ENCODE results near the gene FANCD2. TPM values are rescaled to one million over a fixed set of nuclear protein-coding genes. Genes with fewer than 3 reads are reported as not detected.
"Not testable (repeated sequence)": the region's sequence is repeated elsewhere in the genome, so short reads cannot be mapped to it uniquely, and the experiment has no call there.

FANCD2 gene
- total RNA-seq, 1 experiment from 2014 or later: 69.2 TPM

- intact Hi-C loops (cut with micrococcal nuclease; ENCODE audit: unreplicated experiment): no loop called here
- ChIA-PET CTCF (interaction anchor here (0.7 kb wide), 1 partner anchor 379 kb away, joined by 3 read pairs; no protein-coding TSS in a partner anchor), POLR2A (ENCODE audit: low non-redundant PET) (interaction anchor here (0.7 kb wide), 1 partner anchor 549 kb away, joined by 7 read pairs; no protein-coding TSS in a partner anchor)
- TF ChIP-seq CTCF (conservative IDR thresholded peaks at IDR 0.05; ENCODE audit: low read depth, low read length): no peak
- TF ChIP-seq EZH2 (IDR thresholded peaks at IDR 0.05; ENCODE audit: borderline replicate concordance, low read depth, low read length, poor library complexity, severe bottlenecking): no peak
- Histone ChIP-seq H3K4me1 (ENCODE audit: insufficient read depth, low read length, poor library complexity, severe bottlenecking) (no peaks in the 10 kb centered on the region), H3K36me3 (ENCODE audit: insufficient read depth, low read length, poor library complexity, severe bottlenecking) (peaks cover 23% of the 10 kb centered on the region), H3K9me3 (ENCODE audit: low read depth, low read length, poor library complexity, severe bottlenecking) (no peaks in the 10 kb centered on the region), H3K27ac (ENCODE audit: low read depth, low read length, poor library complexity, severe bottlenecking) (no peak overlapping the region), H3K27me3 (replicated peaks; ENCODE audit: insufficient read depth, low read depth, low read length, poor library complexity) (no peaks in the 10 kb centered on the region), H3K4me3 (ENCODE audit: low read depth, low read length, poor library complexity, severe bottlenecking) (no peak overlapping the region)
- DNase-seq (ENCODE audit: low spot score): no peak
- BruUV-seq (replicated peaks): no TSS peak
These were observed 96.5 kb downstream of the FANCD2 start for GRCh38 chr3:10122724-10123123.

- CTCF ChIA-PET: interaction anchor here (0.6 kb wide), 1 partner anchor 28 kb away, joined by 3 read pairs; no protein-coding TSS in a partner anchor
- POLR2A ChIA-PET (ENCODE audit: low non-redundant PET); DNase-seq (ENCODE audit: low spot score); H3K4me3 ChIP-seq (ENCODE audit: low read depth, low read length, poor library complexity, severe bottlenecking); H3K4me1 ChIP-seq (ENCODE audit: insufficient read depth, low read length, poor library complexity, severe bottlenecking); H3K36me3 ChIP-seq (ENCODE audit: insufficient read depth, low read length, poor library complexity, severe bottlenecking); H3K27me3 ChIP-seq (replicated peaks; ENCODE audit: insufficient read depth, low read depth, low read length, poor library complexity); H3K9me3 ChIP-seq (ENCODE audit: low read depth, low read length, poor library complexity, severe bottlenecking); H3K27ac ChIP-seq (ENCODE audit: low read depth, low read length, poor library complexity, severe bottlenecking); intact Hi-C loops (cut with micrococcal nuclease; ENCODE audit: unreplicated experiment); BruUV-seq (replicated peaks): not testable (repeated sequence)
These were observed 109.6 kb downstream of the FANCD2 start for GRCh38 chr3:10135872-10136271.

GRCh38 chr3:10136426-10137005 is 110.3 kb downstream of the FANCD2 start:
- ChIA-PET CTCF (interaction anchor here (0.6 kb wide), 1 partner anchor 27 kb away, joined by 3 read pairs; no protein-coding TSS in a partner anchor), POLR2A (ENCODE audit: low non-redundant PET) (no interaction called here)
- Histone ChIP-seq H3K9me3 (ENCODE audit: low read depth, low read length, poor library complexity, severe bottlenecking) (no peaks in the 10 kb centered on the region), H3K27ac (ENCODE audit: low read depth, low read length, poor library complexity, severe bottlenecking) (no peak overlapping the region), H3K4me1 (ENCODE audit: insufficient read depth, low read length, poor library complexity, severe bottlenecking) (no peaks in the 10 kb centered on the region), H3K36me3 (ENCODE audit: insufficient read depth, low read length, poor library complexity, severe bottlenecking) (no peaks in the 10 kb centered on the region), H3K27me3 (replicated peaks; ENCODE audit: insufficient read depth, low read depth, low read length, poor library complexity) (no peaks in the 10 kb centered on the region), H3K4me3 (ENCODE audit: low read depth, low read length, poor library complexity, severe bottlenecking) (no peak overlapping the region)
- TF ChIP-seq CTCF (conservative IDR thresholded peaks at IDR 0.05; ENCODE audit: low read depth, low read length) (no peak), EZH2 (IDR thresholded peaks at IDR 0.05; ENCODE audit: borderline replicate concordance, low read depth, low read length, poor library complexity, severe bottlenecking) (no peak)
- intact Hi-C loops (cut with micrococcal nuclease; ENCODE audit: unreplicated experiment): no loop called here
- DNase-seq (ENCODE audit: low spot score): no peak
- no TSS peak for BruUV-seq (replicated peaks)

- ChIA-PET CTCF (no interaction called here), POLR2A (ENCODE audit: low non-redundant PET) (no interaction called here)
- H3K36me3 ChIP-seq (ENCODE audit: insufficient read depth, low read length, poor library complexity, severe bottlenecking): no peaks in the 10 kb centered on the region
- no peaks in the 10 kb centered on the region for H3K4me1 ChIP-seq (ENCODE audit: insufficient read depth, low read length, poor library complexity, severe bottlenecking)
- H3K4me3 ChIP-seq (ENCODE audit: low read depth, low read length, poor library complexity, severe bottlenecking): no peak overlapping the region
- no peaks in the 10 kb centered on the region for H3K9me3 ChIP-seq (ENCODE audit: low read depth, low read length, poor library complexity, severe bottlenecking)
- intact Hi-C loops (cut with micrococcal nuclease; ENCODE audit: unreplicated experiment): no loop called here
- no TSS peak for BruUV-seq (replicated peaks)
- no peak overlapping the region for H3K27ac ChIP-seq (ENCODE audit: low read depth, low read length, poor library complexity, severe bottlenecking)
- TF ChIP-seq CTCF (conservative IDR thresholded peaks at IDR 0.05; ENCODE audit: low read depth, low read length) (no peak), EZH2 (IDR thresholded peaks at IDR 0.05; ENCODE audit: borderline replicate concordance, low read depth, low read length, poor library complexity, severe bottlenecking) (no peak)
- no peak for DNase-seq (ENCODE audit: low spot score)
- H3K27me3 ChIP-seq (replicated peaks; ENCODE audit: insufficient read depth, low read depth, low read length, poor library complexity): no peaks in the 10 kb centered on the region
These were observed 110.9 kb downstream of the FANCD2 start for GRCh38 chr3:10137178-10137577.
